Kidney capillary endothelial cell (primary cell): ENCODE results near the gene DGUOK.

Experiments
- DNase-seq: peaks from one replicate; pipeline ENCODE4 v3.0.0-alpha.2; 2018; ENCODE audit warnings: low spot score

Gene DGUOK

DNA sequence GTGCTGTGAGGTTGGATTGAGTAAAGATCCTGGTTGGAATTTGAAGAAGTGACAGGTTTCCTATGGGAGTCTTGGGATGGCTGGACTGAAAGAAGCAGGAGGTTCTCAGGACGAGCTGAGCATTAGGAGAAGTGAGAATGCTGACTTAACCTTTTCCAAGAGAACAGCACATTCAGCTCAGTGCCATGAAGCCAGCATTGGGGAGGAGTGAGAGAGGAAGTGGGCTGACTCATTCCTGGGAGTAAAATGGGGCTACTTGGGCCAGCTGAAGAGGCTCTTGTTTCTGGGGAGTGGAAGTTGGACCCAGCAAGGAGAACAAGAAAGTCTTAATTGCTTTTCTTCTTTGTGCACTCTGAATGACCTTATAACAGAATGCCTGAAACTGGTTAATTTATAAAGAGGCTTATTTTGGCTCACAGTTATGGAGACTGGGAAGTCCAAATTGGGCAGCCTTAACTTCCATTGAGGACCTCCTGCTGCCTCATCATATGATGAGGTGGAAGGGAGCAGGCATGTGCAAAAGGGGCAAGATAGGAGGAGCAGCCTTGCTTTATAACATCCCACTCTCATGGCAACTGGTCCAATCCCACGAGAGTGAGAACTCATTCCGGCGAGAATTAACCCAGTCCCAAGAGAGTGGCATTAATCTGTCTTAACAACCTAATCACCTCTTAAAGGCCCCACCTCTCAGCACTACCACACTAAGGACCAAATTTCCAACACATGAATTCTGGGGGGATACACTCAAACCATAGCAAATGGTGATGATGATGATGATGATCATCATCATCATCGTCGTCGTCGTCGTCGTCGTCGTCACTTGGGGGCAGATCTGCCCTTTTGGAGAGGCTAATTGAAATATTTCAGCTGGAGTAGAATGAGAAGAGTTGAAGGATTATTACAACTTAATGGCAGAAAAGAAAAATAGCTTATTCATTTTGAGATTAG is 26.1 kb downstream of the DGUOK start:
- no peak for DNase-seq

DNA sequence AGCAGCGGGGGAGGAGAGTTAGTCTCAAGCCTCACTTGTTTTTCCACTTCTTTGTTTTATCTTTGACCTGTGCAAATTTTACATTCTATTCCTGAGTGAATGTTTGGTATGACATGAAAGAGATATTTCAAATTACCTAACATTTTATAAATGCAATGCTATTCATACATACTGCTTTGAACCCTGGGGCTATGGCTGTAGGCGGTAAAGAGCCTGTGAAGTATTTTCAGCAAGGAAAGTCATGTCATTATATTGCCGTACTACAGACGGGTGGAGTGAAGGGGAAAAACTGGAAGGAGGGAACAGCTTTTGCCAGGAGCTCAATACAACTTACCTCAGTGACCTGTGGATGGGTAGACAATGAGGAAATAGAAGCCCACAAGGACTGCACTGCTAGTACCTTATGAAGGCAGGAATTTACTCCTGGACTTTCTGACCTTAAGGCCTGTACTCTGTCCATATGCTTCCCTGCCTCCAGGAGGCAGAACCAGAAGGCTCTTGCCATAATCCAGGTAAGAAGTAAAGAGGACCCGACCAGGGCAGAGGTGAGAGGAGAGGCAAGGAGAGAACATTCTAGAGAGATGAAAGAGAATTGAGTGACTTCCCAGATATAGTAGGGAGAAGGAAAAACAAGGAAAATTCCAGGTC is 29.7 kb downstream of the DGUOK start:
- DNase-seq: no peak

DNA sequence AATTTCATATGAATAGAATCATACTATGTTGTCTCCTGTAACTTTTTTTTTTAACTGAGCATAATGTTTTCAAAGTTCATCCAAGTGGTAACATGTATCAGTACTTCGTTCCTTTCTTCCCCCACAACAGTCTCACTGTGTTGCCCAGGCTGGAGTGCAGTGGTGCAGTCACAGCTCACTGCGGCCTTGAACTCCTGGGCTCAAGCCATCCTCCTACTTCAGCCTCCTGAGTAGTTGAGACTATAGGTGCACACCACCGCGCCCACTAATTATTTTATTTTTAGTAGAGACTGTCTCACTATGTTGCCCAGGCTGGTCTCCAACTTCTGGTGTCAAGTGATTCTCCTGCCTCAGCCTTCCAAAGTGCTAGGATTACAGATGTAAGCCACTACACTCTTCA is 34.6 kb downstream of the DGUOK start:
- DNase-seq: no peak

DNA sequence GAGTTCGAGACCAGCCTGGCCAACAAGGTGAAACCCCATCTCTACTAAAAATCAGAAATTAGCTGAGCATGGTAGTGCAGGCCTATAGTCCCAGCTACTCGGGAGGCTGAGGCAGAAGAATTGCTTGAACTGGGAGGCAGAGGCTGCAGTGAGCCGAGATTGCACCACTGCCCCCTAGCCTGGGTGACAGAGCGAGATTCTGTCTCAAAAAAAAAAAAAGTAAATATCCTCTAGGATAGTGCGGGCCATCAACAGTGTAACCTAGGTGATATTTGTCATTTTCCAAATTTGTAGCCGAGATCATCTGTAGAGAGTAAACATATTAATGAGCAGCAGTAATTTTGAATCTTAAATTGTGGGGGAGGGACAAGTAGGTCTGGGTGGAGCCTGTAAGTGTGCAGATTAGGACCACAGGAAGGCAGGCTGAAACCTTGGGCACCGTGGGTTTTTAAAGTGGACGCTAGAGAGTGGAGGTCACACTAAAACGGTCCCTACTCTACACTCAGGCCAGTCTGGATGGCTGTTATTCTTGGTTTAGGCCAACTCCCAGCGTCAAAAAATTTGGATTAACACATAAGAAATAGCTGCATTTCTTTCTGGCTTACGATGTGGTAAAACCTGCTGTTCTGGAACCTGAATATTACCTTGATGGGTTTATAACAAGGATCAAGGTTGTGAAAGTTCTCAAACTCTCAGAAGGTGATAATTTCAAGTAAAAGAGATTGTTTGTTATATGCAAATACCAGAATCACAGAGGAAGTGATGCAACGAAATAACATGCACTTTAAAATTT is 35.3 kb downstream of the DGUOK start:
- no peak for DNase-seq

DNA sequence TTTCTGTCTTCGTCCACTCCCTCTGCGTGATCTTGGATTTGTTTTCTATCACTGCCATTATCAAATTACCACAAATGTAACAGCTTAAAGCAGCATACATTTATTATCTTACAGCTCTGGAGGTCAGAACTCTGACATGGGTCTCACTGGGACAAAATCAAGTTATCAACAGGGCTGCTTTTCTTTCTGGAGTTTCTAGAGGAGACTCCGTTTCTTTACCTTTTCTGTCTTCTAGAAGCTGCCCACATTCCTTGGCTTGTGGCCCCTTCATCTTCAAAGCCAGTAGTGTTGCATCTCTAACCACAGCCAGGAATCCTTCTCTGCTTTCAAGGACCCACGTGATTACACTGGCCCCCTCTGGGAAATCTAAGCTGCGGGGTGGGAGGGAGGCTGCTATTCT is 36.1 kb downstream of the DGUOK start:
- no peak for DNase-seq

DNA sequence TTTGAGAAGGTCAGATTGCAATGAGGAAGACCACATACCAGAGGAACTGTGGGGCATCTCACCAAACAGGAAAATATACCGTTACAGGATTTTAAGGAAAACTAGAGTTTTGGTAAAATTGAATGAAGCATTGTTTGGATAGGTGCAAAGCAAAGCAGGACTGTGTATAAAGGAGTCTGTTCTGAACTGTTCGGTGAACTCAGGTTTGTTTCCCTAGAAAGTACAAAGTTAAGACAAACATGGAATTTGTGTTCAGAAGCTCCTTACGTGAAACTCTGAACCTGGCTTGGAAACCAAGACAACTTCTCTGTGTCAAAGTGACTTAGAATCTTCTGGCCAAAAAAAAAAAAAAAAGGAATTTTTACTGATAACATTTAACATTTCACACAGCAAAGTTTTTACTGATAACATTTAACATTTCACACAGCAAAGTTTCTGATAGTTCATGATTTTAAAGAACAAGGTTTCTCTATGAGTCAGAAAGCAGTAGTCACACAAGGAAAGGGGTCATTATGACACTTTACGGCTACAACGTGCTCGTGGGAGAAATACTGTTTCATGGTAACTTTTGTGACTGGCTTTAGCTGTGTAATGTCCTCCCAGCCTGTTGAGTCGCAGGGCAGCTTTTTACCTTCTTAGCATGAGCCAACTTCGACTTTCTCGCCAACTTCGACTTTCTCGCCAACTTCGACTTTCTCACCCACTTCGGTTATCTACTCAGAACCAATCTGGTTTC is 36.9 kb downstream of the DGUOK start:
- DNase-seq: no peak

DNA sequence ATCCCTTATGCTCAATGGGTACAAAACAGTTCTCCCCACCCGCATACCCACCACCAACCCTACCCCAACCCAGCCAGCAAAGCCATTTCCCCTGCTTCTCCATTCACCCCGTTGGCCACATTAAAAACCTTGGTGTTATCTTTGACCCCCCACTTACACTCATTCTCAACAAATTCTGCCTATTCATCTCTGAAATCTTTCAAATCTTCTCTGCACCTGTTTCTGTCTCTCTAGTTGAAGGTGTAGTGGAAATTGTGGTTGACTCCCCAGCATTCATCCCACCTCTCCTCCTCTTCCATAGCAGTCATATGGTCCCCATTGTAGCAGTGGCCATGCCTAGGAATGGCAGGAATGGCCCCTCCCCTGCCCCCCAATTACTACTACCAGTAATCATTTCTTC is 37.5 kb downstream of the DGUOK start:
- no peak for DNase-seq

DNA sequence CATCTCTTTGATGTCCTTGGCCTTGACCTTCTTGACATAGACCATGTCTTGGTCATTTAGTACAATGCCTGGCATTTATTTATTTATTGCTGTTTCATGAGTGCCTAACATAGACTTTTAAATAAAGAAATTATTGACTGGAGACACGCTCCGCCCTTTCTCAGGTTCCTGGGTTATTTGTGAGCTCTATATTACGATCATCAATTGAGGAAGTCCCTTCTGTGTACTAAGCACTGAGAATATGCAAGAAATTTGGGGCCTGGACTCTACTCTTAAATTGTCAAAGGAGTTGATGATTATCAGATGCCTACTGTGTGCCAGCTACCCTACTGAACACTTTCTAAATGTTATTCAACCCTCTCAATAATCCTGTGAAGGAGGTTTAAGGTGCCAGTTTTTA is 38.4 kb downstream of the DGUOK start:
- no peak for DNase-seq

DNA sequence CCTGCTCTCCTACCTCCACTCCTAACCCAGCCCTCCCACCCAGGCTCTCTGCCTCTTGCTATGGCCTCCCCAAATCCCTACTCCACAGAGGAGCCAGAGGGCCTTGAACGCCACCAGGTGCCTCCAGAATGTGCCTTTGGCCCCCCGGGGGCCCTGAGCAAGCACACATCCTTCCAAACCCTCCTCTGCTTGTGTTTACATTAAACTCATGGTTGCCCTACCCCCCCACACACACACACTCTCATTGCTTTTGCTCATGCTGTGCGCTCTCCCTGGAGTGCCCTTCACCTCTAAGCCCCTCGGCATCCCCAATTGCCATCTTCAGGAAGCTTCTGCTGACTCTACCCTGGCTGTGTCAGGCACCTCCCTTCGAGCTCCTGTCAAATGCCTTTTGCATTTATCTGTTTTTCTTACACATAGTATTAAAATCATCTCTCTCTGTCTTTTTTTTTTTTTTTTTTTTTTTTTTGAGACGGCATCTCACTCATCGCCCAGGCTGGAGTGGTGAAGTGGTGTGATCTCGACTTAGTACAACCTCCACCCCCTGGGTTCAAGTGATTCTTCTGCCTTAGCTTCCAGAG is 41.8 kb downstream of the DGUOK start:
- DNase-seq: no peak

DNA sequence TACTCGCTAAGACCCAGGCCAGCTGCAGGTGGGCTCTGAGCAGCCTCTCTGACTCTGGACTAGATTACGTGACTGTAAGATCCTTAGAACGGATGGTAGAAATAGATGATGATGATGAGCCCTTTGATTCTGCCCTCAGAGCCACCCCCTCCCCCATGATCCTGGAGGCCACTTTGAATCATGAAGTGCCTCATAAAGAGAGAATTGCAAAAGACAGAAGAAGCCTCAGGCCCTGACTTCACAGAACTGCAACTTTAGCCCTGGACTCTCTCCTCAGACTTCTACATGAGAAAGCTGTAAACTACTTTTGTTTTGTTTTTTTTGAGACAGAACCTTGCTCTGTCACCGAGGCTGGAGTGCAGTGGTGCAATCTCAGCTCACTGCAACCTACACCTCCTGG is 42.7 kb downstream of the DGUOK start:
- no peak for DNase-seq

DNA sequence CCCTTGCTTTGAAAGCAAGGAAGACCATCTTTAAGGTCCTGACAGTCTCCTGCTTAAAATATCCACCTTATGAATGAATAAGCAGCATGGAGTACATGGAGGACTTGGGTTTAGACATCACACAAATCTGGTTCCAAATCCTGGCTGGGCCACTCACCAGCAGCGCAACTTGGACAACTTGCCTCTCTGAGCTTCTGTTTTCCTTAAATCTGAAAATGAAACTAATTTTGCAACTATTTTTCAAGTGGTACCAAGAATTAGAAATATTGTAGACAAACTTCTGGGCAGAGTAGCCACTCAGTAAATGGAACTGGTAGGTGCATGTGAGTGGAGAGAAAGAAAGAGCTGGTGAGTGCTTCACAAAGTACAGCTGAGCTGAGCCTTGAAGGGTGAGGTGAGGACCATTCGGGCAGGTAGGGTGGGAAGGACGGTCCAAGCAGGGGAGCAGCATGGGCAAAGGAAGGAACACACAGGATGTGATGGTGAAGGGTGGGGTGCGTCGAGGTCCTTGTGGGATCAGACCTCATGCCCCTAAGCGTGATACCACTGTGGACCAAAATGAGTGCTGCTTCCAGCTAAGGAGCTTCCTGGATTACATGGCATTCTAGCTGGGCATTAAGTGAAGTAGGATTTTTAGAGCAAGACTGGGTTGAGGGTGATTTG is 43.6 kb downstream of the DGUOK start:
- DNase-seq: no peak

DNA sequence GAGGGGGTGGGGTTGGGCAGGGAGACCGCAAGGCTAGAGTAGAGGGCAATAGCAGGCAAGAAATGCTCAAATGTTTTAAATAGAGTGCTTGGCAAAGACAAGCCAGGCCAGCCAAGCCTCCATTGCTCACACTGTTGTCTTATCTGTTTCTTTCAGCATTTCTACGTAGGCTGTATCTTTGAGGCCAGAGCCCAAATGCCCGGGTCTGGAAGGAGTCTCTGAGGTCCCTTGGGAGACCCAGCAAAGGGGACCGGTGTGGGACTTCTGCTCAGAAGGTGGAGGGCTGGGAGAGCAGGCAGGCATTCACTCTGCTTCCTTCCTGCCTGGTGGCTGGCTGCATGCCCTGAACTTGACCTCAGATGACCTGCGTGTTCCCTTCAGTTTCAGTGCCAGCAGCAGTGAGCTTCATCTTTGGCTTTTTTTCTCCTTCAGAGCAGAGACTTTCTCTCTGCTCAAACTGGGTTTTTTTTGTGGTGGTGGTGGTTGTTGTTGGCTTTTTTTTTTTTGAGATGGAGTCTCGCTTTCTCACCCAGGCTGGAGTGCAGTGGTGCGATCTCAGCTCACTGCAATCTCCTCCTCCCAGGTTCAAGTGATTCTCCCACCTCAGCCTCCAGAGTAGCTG is 44.3 kb downstream of the DGUOK start:
- DNase-seq: no peak

DNA sequence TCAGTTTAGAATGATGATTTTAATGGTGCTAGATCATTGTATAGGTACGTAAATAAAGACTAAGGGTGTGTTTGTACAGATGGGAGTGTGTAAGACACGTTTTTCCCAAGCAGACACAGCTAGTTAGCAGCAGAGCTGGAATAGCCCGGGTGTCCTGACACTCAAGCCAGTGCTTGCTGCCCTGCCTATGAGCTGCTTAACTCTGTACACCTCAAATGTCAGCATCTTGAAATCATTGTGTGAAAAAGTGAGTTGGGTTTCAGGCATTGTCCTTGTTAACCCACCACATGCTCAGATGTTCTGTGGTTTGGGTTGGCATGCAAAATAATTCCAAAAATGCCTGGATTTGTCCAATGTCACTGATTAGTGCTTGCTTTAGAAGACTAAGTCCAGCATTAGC is 45.0 kb downstream of the DGUOK start:
- no peak for DNase-seq

DNA sequence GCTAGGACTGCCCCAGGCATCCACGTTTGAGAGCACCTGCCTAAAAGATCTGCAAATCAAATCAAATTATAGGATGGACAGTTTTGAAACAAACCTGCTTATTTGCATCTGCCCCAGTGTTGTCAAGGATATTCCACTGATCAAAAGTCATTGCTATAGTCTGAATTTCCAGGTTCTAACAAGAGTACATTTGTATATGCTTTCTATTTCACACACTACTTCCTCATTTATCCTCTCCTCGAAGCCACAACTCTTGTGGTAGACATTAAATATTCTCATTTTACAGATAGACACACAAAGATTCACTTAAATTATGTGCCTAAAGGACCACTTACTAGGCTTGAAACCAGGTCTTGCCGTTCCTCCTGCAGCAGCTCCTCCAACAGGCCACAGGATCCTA is 46.2 kb downstream of the DGUOK start:
- DNase-seq: no peak

DNA sequence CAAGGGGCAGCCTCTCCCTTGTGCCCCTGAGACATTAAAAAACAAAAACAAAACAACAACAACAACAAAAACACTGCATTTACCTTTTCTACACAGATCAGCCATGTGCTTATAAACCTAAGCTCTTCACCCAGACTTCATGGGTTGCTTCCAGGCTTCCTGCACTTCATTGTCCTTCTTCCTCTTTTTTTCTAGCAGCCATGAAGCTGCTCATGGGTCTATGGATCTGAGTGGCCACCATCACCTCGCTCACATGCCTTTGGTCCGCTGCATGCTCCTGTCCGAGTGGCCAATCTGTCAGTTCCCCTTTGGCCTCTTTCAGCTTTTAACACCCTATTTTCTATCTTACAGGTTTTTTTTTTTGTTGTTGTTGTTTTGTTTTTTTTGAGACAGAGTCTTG is 49.1 kb downstream of the DGUOK start:
- DNase-seq: no peak

DNA sequence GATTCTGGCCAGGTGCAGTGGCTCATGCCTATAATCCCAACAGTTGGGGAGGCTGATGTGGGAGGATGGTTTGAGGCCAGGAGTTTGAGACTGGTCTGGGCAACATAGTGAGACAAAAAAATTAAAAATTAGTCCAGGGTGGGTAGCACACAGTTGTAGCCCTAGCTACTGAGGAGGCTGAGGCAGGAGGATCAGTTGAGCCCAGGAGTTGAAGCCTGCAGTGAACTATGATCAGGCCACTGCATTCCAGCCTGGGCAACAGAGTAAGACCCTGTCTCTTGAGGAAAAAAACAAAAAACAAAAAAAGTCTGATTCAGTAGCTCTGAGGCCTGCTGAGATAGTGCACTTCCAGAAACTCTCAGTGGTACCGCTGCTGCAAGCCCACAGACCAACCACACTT is 50.1 kb downstream of the DGUOK start:
- no peak for DNase-seq

DNA sequence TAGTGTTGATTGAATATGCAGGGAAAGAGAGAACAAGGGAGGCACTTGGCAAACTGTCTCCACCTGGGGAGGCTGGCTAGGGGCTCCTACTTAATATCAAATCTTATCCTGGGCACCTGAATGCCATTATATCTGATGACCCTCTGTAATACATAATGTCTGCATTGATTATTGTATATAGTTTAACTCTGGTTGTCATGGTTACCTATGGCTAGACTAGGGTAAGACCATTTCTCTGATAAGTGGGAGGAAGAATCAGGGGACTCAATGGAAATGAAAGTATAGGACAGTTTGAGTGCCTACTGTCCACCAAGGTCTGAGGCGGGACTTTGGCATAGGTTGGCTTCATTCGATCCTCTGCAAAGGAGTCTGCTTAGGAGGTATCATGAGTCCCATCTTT is 50.8 kb downstream of the DGUOK start:
- DNase-seq: no peak

DNA sequence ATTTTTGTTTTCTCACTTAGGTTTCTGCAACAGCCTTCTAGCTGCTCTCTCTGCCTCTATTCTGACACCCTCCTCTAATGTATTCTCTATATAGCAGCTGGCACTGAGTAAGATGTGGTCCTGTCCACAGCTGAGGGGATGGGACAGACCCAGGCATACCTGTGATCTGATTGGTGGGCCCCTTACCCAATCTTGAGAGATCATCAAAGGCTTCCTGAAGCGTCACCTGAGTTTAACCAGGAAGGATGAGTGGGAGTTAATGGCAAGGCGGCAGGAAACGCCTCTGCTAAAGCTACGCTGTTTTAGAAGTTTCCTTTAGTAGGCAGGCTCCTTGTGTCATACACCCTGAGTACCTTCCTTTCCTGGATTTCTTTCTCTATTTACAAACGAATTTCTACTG is 52.3 kb downstream of the DGUOK start:
- no peak for DNase-seq

DNA sequence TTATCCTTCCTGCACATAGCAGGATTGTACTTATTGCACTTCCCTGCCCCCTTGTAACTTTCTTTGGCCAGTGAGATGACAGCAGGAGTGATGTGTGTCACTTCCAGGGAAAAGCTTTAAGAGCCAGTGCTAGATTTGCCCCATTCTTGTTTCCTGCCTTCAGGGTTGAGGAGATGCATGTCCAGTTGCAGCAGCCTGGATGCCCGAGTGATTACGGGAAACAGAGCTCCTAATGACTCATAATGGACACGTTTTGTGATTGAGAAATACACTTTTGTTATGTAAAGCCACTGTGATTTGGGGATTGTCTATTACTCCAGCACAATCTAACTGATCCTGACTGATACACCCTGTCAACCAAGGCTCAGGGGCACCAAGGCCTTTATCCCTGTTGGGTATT is 53.0 kb downstream of the DGUOK start:
- DNase-seq: peak; percentile 84

DNA sequence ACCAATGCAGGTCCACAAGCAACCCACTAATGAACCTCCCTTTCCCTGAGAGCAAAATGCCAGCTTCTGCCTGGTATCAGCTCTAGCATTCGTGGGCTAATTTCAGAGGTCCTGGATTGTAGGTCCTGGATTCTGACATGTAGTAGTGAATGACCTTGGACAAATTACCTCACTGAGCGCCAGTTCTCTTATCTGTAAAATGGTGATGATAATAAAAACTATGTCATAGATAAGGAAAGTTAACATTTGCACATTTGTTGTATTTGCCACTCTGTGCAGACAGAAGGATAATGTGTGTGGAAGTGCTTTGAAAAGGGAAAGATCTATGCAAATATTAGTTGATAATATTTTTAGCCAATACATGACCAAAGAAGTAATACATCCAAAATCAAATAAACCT is 53.9 kb downstream of the DGUOK start:
- no peak for DNase-seq
